H1 (cell line): ENCODE measurements around the gene ERCC6L. TPM values are rescaled to one million over a fixed set of nuclear protein-coding genes. Genes with fewer than 3 reads are reported as not detected.

Source experiments
- CTCF ChIA-PET: fragments of 300-600 bp; sonication (Branson Sonifier 250); formaldehyde crosslinking; loops from one replicate; lab custom pipeline; 2021; ENCODE audit not compliant: partially characterized antibody; lab: Charles Lee
- POLR2A ChIA-PET: fragments of 300-600 bp; sonication (Branson Sonifier 250); formaldehyde crosslinking; loops from one replicate; lab custom pipeline; 2021; ENCODE audit warnings: inconsistent platforms; ENCODE audit not compliant: partially characterized antibody; lab: Charles Lee
- DNase-seq, 2 experiments: peaks; one replicate each; pipeline versions ENCODE4 v3.0.0 to v3.0.0-alpha.2; 2010 to 2022; ENCODE audit warnings: low spot score in 2 of 2, low read depth in 1 of 2, mixed read lengths in 1 of 2
- FAIRE-seq: peaks from 2 replicates; lab custom pipeline; 2011; peaks lifted over from hg19 to GRCh38; lab: Jason Lieb, UNC
- H2AFZ ChIP-seq: 2 replicates; pipeline ENCODE4 v1.8.1; 2012; ENCODE audit warnings: low read length, inconsistent platforms
- H2AK5ac ChIP-seq: 2 replicates; pipeline ENCODE4 v1.6.1; 2013; ENCODE audit warnings: low read depth, low read length
- H2BK120ac ChIP-seq: replicated peaks from 2 replicates; pipeline ENCODE3; 2013; ENCODE audit warnings: low read depth, low read length, inconsistent platforms
- H2BK12ac ChIP-seq: 2 replicates; pipeline ENCODE4 v1.6.1; 2013; ENCODE audit warnings: low read depth, low read length
- H2BK15ac ChIP-seq: 2 replicates; pipeline ENCODE4 v1.6.1; 2013; ENCODE audit warnings: low read length
- H2BK20ac ChIP-seq: 2 replicates; pipeline ENCODE4 v1.6.1; 2013; ENCODE audit warnings: low read length
- H2BK5ac ChIP-seq: 2 replicates; pipeline ENCODE4 v1.6.1; 2013; ENCODE audit warnings: low read depth, low read length
- H3K14ac ChIP-seq: 2 replicates; pipeline ENCODE4 v1.6.1; 2013; ENCODE audit warnings: inconsistent platforms; ENCODE audit not compliant: insufficient read length
- H3K18ac ChIP-seq: 2 replicates; pipeline ENCODE4 v1.6.1; 2013; ENCODE audit warnings: low read length; ENCODE audit errors: extremely low read depth
- H3K23ac ChIP-seq: 2 replicates; pipeline ENCODE4 v1.6.1; 2013; ENCODE audit warnings: inconsistent platforms; ENCODE audit not compliant: insufficient read length
- H3K23me2 ChIP-seq: 2 replicates; pipeline ENCODE4 v1.6.1; 2013; ENCODE audit warnings: low read depth, low read length
- H3K27ac ChIP-seq: 2 replicates; pipeline ENCODE4 v1.6.1; 2011; ENCODE audit warnings: low read depth, low read length, inconsistent platforms
- H3K27me3 ChIP-seq, 4 experiments: replicated peaks in 1 of 4; 1 replicate in 1 of 4; 2 replicates in 3 of 4; pipeline versions ENCODE4 v1.6.1 to v1.8.1; 2011 to 2013; ENCODE audit warnings: low read length in 3 of 4, mild to moderate bottlenecking in 3 of 4, inconsistent platforms in 2 of 4, mixed read lengths in 2 of 4, moderate library complexity in 1 of 4; ENCODE audit not compliant: control insufficient read depth in 3 of 4, insufficient read depth in 3 of 4; ENCODE audit errors: extremely low read depth in 1 of 4
- H3K36me3 ChIP-seq, 4 experiments: 2 replicates each; pipeline versions ENCODE4 v1.6.1 to v1.8.1; 2011 to 2013; ENCODE audit warnings: mild to moderate bottlenecking in 4 of 4, low read length in 3 of 4, moderate library complexity in 2 of 4, control low read depth in 1 of 4, inconsistent platforms in 1 of 4; ENCODE audit not compliant: insufficient read depth in 4 of 4, control insufficient read depth in 2 of 4
- H3K4ac ChIP-seq: replicated peaks from 2 replicates; pipeline ENCODE3; 2013; ENCODE audit warnings: low read length, low read depth, mixed read lengths, inconsistent platforms; ENCODE audit not compliant: insufficient read length
- H3K4me1 ChIP-seq, 4 experiments: replicated peaks in 1 of 4; 1 replicate in 1 of 4; 2 replicates in 3 of 4; pipeline versions ENCODE4 v1.6.1 to v1.8.1; 2011 to 2013; ENCODE audit warnings: low read length in 3 of 4, inconsistent platforms in 2 of 4, mixed read lengths in 1 of 4; ENCODE audit not compliant: insufficient read depth in 4 of 4, control insufficient read depth in 3 of 4
- H3K4me2 ChIP-seq, 2 experiments: 2 replicates each; pipeline versions ENCODE4 v1.6.1 to v1.8.1; 2011 to 2013; ENCODE audit warnings: low read depth in 2 of 2, low read length in 2 of 2, control low read depth in 1 of 2, inconsistent platforms in 1 of 2, mild to moderate bottlenecking in 1 of 2; ENCODE audit not compliant: insufficient read depth in 1 of 2
- H3K4me3 ChIP-seq, 4 experiments: fragments of 200-600, 300-600 bp in 1 of 4; sonication (generic), shearing (Covaris generic), sonication (Bioruptor Twin) in 1 of 4; 2 replicates each; pipeline versions ENCODE4 v1.5.1 to v1.8.1; 2011 to 2016; ENCODE audit warnings: low read length in 4 of 4, low read depth in 3 of 4, control low read depth in 2 of 4, inconsistent platforms in 2 of 4, mild to moderate bottlenecking in 2 of 4, mixed read lengths in 1 of 4, moderate library complexity in 1 of 4; ENCODE audit not compliant: insufficient read depth in 2 of 4; ENCODE audit errors: extremely low read depth in 1 of 4
- H3K56ac ChIP-seq: replicated peaks from 2 replicates; pipeline ENCODE3; 2013; ENCODE audit warnings: low read depth, mild to moderate bottlenecking, mixed read lengths, low read length, inconsistent platforms; ENCODE audit not compliant: insufficient read length
- H3K79me1 ChIP-seq: 2 replicates; pipeline ENCODE4 v1.6.1; 2013; ENCODE audit warnings: low read depth, low read length, control low read depth
- H3K79me2 ChIP-seq, 2 experiments: 2 replicates each; pipeline versions ENCODE4 v1.6.1 to v1.8.1; 2012 to 2013; ENCODE audit warnings: low read length in 2 of 2, mild to moderate bottlenecking in 2 of 2, inconsistent platforms in 1 of 2; ENCODE audit not compliant: insufficient read depth in 2 of 2, control insufficient read depth in 1 of 2
- H3K9ac ChIP-seq, 4 experiments: replicated peaks in 1 of 4; 1 replicate in 1 of 4; 2 replicates in 3 of 4; pipeline versions ENCODE4 v1.6.1 to v1.8.1; 2011 to 2013; ENCODE audit warnings: low read depth in 3 of 4, low read length in 3 of 4, control low read depth in 2 of 4, mild to moderate bottlenecking in 2 of 4, moderate library complexity in 2 of 4, inconsistent platforms in 1 of 4; ENCODE audit errors: extremely low read depth in 1 of 4
- H3K9me3 ChIP-seq, 2 experiments: 2 replicates each; pipeline versions ENCODE4 v1.6.1 to v1.8.1; 2012 to 2013; ENCODE audit warnings: mild to moderate bottlenecking in 2 of 2, moderate library complexity in 2 of 2, control low read depth in 1 of 2, inconsistent platforms in 1 of 2, low read depth in 1 of 2, low read length in 1 of 2, mixed read lengths in 1 of 2; ENCODE audit not compliant: insufficient read depth in 2 of 2
- H4K20me1 ChIP-seq, 2 experiments: replicated peaks in 1 of 2; 2 replicates each; pipeline versions ENCODE3 to v1.8.1; 2011 to 2013; ENCODE audit warnings: inconsistent platforms in 2 of 2, low read length in 2 of 2, mild to moderate bottlenecking in 1 of 2; ENCODE audit not compliant: insufficient read depth in 2 of 2, control insufficient read depth in 1 of 2
- H4K5ac ChIP-seq: 2 replicates; pipeline ENCODE4 v1.6.1; 2013; ENCODE audit warnings: low read length, low read depth, mixed read lengths, inconsistent platforms; ENCODE audit not compliant: insufficient read length
- H4K8ac ChIP-seq: 2 replicates; pipeline ENCODE4 v1.8.0; 2013; ENCODE audit warnings: mild to moderate bottlenecking, moderate library complexity, low read length, inconsistent platforms; ENCODE audit not compliant: insufficient read depth; ENCODE audit errors: extremely low read depth
- H4K91ac ChIP-seq: replicated peaks from 2 replicates; pipeline ENCODE3; 2013; ENCODE audit warnings: low read length, mixed read lengths, inconsistent platforms; ENCODE audit not compliant: insufficient read length
- YY1 ChIP-seq: IDR thresholded peaks from 2 replicates; pipeline ENCODE4 v1.6.1; 2011; ENCODE audit warnings: low read depth, mild to moderate bottlenecking, low read length
- WGBS, 2 experiments: shearing (Covaris generic) in 1 of 2; methylation state at CpG; one replicate each; pipeline versions ENCODE4 v1.1.6 to v1.1.7; 2013 to 2015; ENCODE audit warnings: low lambda C conversion rate in 2 of 2, mixed read lengths in 2 of 2, inconsistent platforms in 1 of 2, low coverage in 1 of 2, missing lambda C conversion rate in 1 of 2; ENCODE audit not compliant: insufficient replicate concordance in 2 of 2, insufficient coverage in 1 of 2, insufficient read length in 1 of 2; ENCODE audit errors: extremely low coverage in 1 of 2, missing lambda C conversion rate in 1 of 2; 5-methylcytosine and 5-hydroxymethylcytosine counted together
- polyA plus RNA-seq, 7 experiments: library from polyadenylated mRNA; depleted of rRNA in 3 of 7; stranded (reverse) in 5 of 7; unstranded in 2 of 7; fragments of >200 nt in 5 of 7; fragments of 200-250 nt in 2 of 7; gene quantifications; 1 replicate in 5 of 7; 2 replicates in 1 of 7; 4 replicates in 1 of 7; pipeline versions ENCODE4 v1.2.1 to v1.2.3, GENCODE V29; 2011 to 2013; ENCODE audit warnings: missing spikeins in 2 of 7, mixed read lengths in 2 of 7
- total RNA-seq: library from RNA; stranded (reverse); fragmentation: NEBNext Ultra II Directional; extraction: Animal tissue kit (Norgen Biotek cat#: 25700); gene quantifications from 2 replicates; pipeline ENCODE4 v1.2.1, GENCODE V29; 2021

ERCC6L gene
- total and polyA plus RNA-seq, 2 of the 8 experiments (the other 6 are each of a cell fraction or from before 2014, with no cell fraction given) = 4.0 to 23.9 TPM

- H3K79me2 ChIP-seq = peaks cover 0 to 6% of the 10 kb centered on the region in 2 experiments; a peak in 2 of 4 replicates
- H4K8ac ChIP-seq = no peak overlapping the region
- no peak overlapping the region for H4K91ac ChIP-seq
- H4K20me1 ChIP-seq = peaks cover 0 to 17% of the 10 kb centered on the region in 2 experiments
- H3K4me3 ChIP-seq = no peak overlapping the region
- H2BK12ac ChIP-seq = no peak overlapping the region
- FAIRE-seq = no peak
- H3K27ac ChIP-seq = no peak overlapping the region
- H2BK5ac ChIP-seq = no peak overlapping the region
- H2BK20ac ChIP-seq = no peak overlapping the region
- no peak overlapping the region for H3K4ac ChIP-seq
- WGBS, 2 experiments = 85% methylated on average over 3 of the region's 3 CpGs; no CpG with 5 or more reads in 1 of the 2 experiments
- no peaks in the 10 kb centered on the region for H3K79me1 ChIP-seq
- H2AK5ac ChIP-seq = no peak overlapping the region
- no peaks in the 10 kb centered on the region for H3K4me1 ChIP-seq
- H2AFZ ChIP-seq = no peak overlapping the region
- H4K5ac ChIP-seq = no peak overlapping the region
- POLR2A ChIA-PET = interaction anchor here (1.2 to 3.1 kb wide), 8 partner anchors 9 to 77 kb away, joined by 3 to 12 read pairs (median 6); partner anchors contain the start of gene ERCC6L
- no peak overlapping the region for H3K9ac ChIP-seq
- H3K23me2 ChIP-seq = no peaks in the 10 kb centered on the region
- no peak overlapping the region for H3K18ac ChIP-seq
- H3K4me2 ChIP-seq = no peak overlapping the region
- H3K56ac ChIP-seq = no peak overlapping the region
- CTCF ChIA-PET = interaction anchor here (0.6 to 1.3 kb wide), 2 partner anchors 22 to 430 kb away, joined by 3 to 4 read pairs; no protein-coding TSS in a partner anchor
- H3K9me3 ChIP-seq = no peaks in the 10 kb centered on the region
- peaks cover 32 to 72% (median 57%) of the 10 kb centered on the region in 4 experiments for H3K36me3 ChIP-seq
- no peak overlapping the region for H2BK15ac ChIP-seq
- H3K14ac ChIP-seq = no peak overlapping the region
- H3K23ac ChIP-seq = no peak overlapping the region
- no peaks in the 10 kb centered on the region for H3K27me3 ChIP-seq
- no peak for TF ChIP-seq YY1
- TF ChIP-seq, all 59 proteins: peak for 0
- no peak overlapping the region for H2BK120ac ChIP-seq
- DNase-seq = no peak
These were observed 30.9 kb upstream of the ERCC6L start for GRCh38 chrX:72269671-72270251.
